HG03342 (cell line): ENCODE measurements around the gene FOSL2.

ENCODE experiments used
- ATAC-seq: cut with Tn5 transposase; IDR thresholded peaks from one replicate; pipeline ENCODE4 v1.9.1; 2021; ENCODE audit warnings: mild to moderate bottlenecking, moderate library complexity; ENCODE audit not compliant: unreplicated experiment

FOSL2 gene

GRCh38 chr2:28356095-28356911, 36.4 kb upstream of the FOSL2 start:
- no peak for ATAC-seq

DNA sequence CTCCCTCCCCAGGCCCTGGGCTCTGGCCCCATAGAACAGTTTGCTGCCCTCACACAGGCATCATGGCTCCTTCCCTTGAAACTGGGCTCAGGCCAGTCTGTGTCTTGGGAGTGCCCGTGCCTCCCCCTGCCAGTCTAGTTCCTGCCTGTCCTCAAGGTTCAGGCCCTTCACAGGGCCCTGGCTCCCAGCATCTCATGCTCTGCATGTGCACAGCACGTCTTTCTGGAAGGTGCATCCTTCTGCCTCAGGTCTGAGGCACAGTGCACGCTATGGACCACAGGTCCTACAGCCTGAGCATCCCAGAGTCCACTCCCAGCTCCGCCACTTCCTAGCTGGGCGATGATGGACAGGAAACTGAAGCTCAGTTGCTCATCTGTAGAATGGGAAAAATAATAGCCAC, 35.6 kb upstream of the FOSL2 start:
- no peak for ATAC-seq

DNA sequence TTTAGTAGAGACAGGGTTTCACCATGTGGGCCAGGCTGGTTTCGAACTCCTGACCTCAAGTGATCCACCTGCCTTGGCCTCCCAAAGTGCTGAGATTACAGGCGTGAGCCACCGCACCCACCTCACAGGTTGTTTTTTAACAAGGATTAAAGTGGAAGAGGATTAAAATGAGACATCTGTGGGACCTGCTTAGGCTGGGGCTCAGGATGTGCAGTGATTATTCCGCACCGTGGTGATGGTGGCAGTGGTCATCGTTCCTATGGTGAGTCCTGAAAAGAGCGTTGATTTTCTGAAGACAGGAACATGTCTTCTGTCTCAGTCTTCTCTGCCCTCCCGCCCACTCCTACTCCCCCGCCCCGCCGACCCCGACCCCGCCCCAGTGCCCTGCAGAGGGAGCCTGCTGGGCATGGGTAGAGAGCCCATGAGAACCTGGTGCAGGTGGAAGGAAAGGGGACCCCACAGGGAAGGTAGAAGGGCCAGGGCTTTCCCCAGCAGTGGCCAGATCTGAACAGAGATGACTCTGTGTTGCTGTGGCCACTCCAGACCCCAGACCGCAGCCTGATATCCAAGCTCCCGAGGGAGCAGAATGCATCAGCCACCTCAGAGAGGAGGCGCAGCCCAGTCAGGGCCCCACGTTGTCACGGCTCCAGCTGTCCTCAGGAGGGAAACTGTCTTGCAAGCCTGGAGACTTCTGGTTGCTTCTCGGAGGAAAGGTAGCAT, 34.5 kb upstream of the FOSL2 start:
- no peak for ATAC-seq

DNA sequence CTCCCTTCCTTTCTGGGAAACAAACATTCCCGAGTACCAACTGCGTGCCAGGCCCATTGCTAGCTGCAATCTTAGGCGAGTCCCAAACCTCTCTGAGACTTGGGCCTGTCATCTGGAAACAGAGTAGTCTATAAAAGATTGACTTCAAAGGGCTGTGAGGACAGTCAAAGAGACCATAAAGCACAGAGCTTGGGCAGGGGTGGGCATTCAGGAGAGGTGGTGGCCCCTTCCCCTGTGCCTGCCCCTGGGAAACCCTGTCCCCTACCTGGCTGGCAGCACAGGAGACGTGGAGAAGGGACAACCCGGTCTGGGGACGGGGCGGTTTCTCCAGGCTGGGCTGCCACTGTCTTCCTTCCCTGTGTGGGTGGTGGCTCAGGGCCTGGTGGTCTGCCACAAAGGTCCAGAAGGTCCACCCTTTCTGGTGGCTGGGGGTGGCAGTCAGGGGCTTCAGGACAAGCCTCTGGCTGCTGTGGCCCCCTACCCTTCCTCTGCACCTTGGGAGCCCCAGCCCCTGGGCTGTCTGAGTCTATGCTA, 33.9 kb upstream of the FOSL2 start:
- ATAC-seq, result no peak

DNA sequence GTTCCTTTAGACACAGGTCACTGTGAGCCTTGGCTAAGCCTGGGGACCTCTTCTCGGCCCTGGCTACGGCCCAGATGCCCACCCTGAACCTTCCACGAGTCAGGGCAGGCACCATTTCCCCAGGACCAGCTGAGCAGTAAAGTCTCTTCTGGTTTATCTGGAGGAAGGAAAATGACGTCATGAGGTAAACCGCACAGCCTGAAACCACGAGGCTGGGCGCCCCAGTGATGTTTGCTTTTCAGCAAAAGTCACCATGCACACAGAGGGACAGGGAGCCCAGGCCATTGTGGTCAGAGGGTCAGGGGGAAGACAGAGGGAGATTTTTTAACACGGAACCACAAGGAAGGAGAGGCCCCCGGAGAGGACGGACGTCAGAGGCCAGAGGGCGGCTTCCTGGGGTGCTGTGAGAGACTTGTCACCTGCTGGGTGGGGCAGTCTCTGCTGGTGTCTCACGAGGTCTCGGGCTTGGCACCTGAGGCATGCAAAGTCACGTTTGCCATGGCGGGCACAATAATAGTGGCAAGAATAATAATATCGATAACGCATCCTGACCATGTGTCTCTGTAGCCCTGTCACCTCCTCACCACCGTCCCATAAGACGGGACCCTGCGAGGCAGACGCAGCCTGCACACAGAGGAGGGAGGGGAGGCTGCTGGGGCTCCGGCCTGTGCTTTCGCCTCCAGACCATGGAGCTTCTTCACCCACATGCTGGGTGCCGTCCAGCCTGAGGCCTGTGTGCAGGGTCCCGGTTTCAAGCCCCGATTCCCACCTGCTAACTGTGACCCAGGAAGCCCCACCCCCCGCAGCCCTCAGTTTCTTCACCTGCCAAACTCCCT, 33.2 kb upstream of the FOSL2 start:
- ATAC-seq, result peak; percentile 69

DNA sequence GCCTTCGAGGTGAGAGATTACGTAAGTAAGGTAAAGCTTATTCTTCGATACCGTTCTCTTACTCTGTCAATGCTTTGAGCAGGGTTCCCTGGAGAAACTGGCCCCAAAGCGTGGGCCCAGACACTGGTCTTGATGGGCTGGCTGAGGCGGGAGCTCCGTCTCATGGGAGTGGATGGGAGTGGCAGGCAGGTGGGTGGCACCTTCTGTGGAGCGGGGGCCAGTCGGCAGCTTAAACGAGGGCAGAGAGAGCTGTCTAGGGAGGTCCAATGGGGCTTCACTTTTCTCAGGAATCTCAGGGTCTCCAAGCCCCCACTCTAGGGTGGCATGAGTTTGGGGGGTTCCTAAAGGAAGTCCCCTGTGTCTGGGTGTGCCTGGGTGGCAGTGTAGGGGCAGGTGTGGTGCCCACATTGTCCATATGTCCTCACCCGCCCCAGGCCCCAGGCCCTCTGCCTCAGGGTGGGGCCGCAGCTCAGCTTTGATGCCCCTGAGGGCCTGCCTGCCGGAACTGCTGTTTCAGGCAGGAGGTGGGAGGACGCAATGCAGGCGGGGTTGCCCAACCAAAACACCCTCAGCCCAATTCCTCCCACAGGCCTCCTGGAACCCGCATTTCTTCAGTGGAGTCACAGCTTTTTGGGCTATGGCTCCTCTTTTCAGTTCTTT, 32.5 kb upstream of the FOSL2 start:
- no peak for ATAC-seq

DNA sequence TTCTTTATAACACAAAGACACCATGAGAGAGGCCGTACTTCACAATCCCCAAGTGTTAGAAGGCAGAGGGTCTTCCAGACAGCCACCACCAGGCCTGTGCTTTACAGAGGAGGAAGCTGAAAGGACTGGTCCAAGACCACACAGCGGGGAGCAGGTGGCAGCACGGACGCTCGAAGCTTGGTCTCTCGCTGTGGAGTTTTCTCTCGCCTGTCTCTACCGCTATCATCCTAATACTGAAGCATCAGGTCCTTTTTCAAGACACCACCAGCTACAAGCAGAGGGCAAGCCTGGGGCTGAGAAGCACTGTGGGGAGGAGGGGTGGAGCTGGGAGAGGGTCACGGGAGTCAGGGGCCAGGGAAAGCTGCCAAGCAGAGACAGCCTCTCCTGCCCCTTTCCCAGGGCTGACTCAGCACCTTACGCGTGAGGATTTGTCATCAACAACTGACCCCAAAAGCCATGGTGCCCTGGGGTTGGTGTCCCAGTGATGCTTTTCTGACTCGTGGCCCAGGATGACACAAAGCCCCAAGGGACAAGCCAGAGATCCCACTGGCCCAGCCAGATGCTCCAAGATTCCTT, 31.9 kb upstream of the FOSL2 start:
- ATAC-seq, result no peak

- no peak for ATAC-seq
These were observed 30.5 kb upstream of the FOSL2 start for GRCh38 chr2:28361991-28362710.

GRCh38 chr2:28362991-28363521, 29.6 kb upstream of the FOSL2 start:
- no peak for ATAC-seq

- no peak for ATAC-seq
These were observed 28.9 kb upstream of the FOSL2 start for GRCh38 chr2:28363686-28364280.

DNA sequence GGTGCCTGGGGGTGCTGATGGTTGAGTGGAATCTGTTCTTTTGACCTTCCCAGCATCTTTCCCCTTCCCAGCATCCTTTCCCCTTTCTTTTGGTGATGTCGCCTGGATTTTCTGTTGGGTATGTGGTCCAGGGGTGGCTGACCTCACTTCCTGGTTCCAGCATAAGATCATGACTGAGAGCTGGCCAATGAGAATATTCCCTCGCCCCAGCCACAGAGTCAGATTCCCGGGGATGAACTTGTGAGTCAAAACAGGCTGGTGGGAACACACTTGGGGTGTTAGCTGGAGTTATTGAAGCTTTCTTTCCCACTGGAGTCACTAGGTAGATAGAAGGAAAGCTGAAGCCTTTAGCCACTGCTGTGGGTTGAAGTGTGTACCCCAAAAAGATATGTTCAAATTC, 28.0 kb upstream of the FOSL2 start:
- no peak for ATAC-seq

GRCh38 chr2:28365158-28365557, 27.5 kb upstream of the FOSL2 start:
- ATAC-seq, result no peak

- no peak for ATAC-seq
These were observed 26.5 kb upstream of the FOSL2 start for GRCh38 chr2:28366149-28366495.

- ATAC-seq, result no peak
These were observed 26.0 kb upstream of the FOSL2 start for GRCh38 chr2:28366496-28367282.

GRCh38 chr2:28367667-28368356, 24.8 kb upstream of the FOSL2 start:
- no peak for ATAC-seq

GRCh38 chr2:28368357-28368798, 24.3 kb upstream of the FOSL2 start:
- no peak for ATAC-seq

GRCh38 chr2:28369358-28369757, 23.3 kb upstream of the FOSL2 start:
- ATAC-seq, result no peak

DNA sequence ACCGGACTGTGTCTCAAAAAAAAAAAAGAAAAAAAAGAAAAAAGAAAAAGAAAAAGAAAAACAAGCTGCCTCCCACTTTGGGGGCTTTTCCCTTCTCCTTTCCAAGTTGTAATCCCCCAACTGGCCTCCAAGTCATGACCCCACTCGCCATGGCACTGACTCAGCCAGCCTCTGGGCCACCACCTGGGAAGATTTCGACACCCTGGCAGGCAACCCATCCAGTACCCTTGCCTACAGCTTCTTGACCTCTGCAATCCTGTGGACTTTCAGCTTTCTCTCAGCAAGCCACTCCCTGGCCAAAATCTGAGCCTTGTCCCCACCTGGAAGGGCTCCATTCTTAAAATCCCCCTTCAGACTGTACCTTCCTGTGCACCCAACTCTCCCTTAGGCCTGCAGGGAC, 22.3 kb upstream of the FOSL2 start:
- ATAC-seq, result no peak
